Hepatocyte (in vitro differentiated cells): ENCODE results near the gene FBLN2. TPM values are rescaled to one million over a fixed set of nuclear protein-coding genes. Genes with fewer than 3 reads are reported as not detected.

ENCODE experiments used
- DNase-seq: peaks from one replicate; pipeline ENCODE4 v3.0.0-alpha.2; 2016; ENCODE audit warnings: low spot score
- H2AFZ ChIP-seq: fragments of 200-600 bp; sonication (generic); 2 replicates; pipeline ENCODE4 v1.6.0; 2016; ENCODE audit warnings: antibody characterized with exemption, mild to moderate bottlenecking
- H3K27ac ChIP-seq: fragments of 200-600 bp; sonication (generic); 2 replicates; pipeline ENCODE4 v1.5.1; 2016; ENCODE audit warnings: mild to moderate bottlenecking
- H3K27me3 ChIP-seq: fragments of 200-600 bp; sonication (generic); 2 replicates; pipeline ENCODE4 v1.6.1; 2016
- H3K36me3 ChIP-seq: fragments of 200-600 bp; sonication (generic); replicated peaks from 2 replicates; pipeline ENCODE4 v1.5.1; 2016; ENCODE audit warnings: low read depth; ENCODE audit not compliant: insufficient read depth
- H3K4me1 ChIP-seq: fragments of 200-600 bp; sonication (generic); 2 replicates; pipeline ENCODE4 v1.5.1; 2016; ENCODE audit warnings: mild to moderate bottlenecking, moderate library complexity; ENCODE audit not compliant: insufficient read depth
- H3K4me2 ChIP-seq: fragments of 200-600 bp; sonication (generic); 2 replicates; pipeline ENCODE4 v1.6.0; 2016
- H3K4me3 ChIP-seq: fragments of 200-600 bp; sonication (generic); 2 replicates; pipeline ENCODE4 v1.5.1; 2016; ENCODE audit warnings: mild to moderate bottlenecking
- H3K79me2 ChIP-seq: fragments of 200-600 bp; sonication (generic); 2 replicates; pipeline ENCODE4 v1.6.0; 2017; ENCODE audit warnings: mild to moderate bottlenecking
- H3K9me2 ChIP-seq: fragments of 200-600 bp; sonication (generic); replicated peaks from 2 replicates; pipeline ENCODE4 v1.6.0; 2017; ENCODE audit warnings: mild to moderate bottlenecking; ENCODE audit not compliant: insufficient read depth
- H3K9me3 ChIP-seq: fragments of 200-600 bp; sonication (generic); 2 replicates; pipeline ENCODE4 v1.5.1; 2016; ENCODE audit warnings: low read depth, mild to moderate bottlenecking
- H4K20me1 ChIP-seq: fragments of 200-600 bp; sonication (generic); 2 replicates; pipeline ENCODE4 v1.6.0; 2016; ENCODE audit warnings: mild to moderate bottlenecking; ENCODE audit not compliant: insufficient read depth, poor library complexity, severe bottlenecking
- EZH2 ChIP-seq: fragments of 200-600 bp; sonication (generic); IDR thresholded peaks from 2 replicates; pipeline ENCODE4 v1.6.1; 2016; ENCODE audit warnings: antibody characterized with exemption, mild to moderate bottlenecking, borderline replicate concordance
- EZH2phosphoT487 ChIP-seq: fragments of 200-600 bp; sonication (generic); IDR thresholded peaks from one replicate; pipeline ENCODE4 v1.6.1; 2018; ENCODE audit warnings: antibody characterized with exemption, mild to moderate bottlenecking, low read depth, moderate library complexity; ENCODE audit not compliant: unreplicated experiment, severe bottlenecking
- WGBS: methylation state at CpG from one replicate; pipeline ENCODE4 v1.1.6; 2016; ENCODE audit warnings: low lambda C conversion rate; ENCODE audit errors: missing lambda C conversion rate; 5-methylcytosine and 5-hydroxymethylcytosine counted together
- polyA plus RNA-seq: library from polyadenylated mRNA; unstranded; fragments of >200 nt; fragmentation: Nextera tagmentation; extraction: Ambion mirVana; gene quantifications from 2 replicates; pipeline ENCODE4 v1.2.1, GENCODE V29; 2016
- total RNA-seq: library from RNA; depleted of rRNA; stranded (reverse); fragments of >200 nt; gene quantifications from 2 replicates; pipeline ENCODE4 v1.2.3, GENCODE V29; 2014
- TF ChIP-seq, protein P1 (sequence below): fragments of 200-600 bp; sonication (generic); IDR thresholded peaks from 2 replicates; pipeline ENCODE4 v1.5.1; 2016; ENCODE audit warnings: antibody characterized with exemption, mild to moderate bottlenecking; ENCODE audit not compliant: poor library complexity

FBLN2 gene
- total and polyA plus RNA-seq, 2 experiments from 2014 or later, result 75.8 to 76.2 TPM

GRCh38 chr3:13501521-13501920 lies 47.4 kb upstream of the FBLN2 start:
- no peaks in the 10 kb centered on the region for H3K9me3 ChIP-seq
- no peaks in the 10 kb centered on the region for H3K27me3 ChIP-seq
- 89% methylated on average over 4 of the region's 4 CpGs for WGBS
- H3K36me3 ChIP-seq, result no peaks in the 10 kb centered on the region
- no peak overlapping the region for H2AFZ ChIP-seq
- no peaks in the 10 kb centered on the region for H3K79me2 ChIP-seq
- H3K4me3 ChIP-seq, result no peak overlapping the region
- H3K4me2 ChIP-seq, result no peak overlapping the region
- TF ChIP-seq EZH2phosphoT487, result no peak
- no peak for TF ChIP-seq EZH2
- TF ChIP-seq, protein P1, sequence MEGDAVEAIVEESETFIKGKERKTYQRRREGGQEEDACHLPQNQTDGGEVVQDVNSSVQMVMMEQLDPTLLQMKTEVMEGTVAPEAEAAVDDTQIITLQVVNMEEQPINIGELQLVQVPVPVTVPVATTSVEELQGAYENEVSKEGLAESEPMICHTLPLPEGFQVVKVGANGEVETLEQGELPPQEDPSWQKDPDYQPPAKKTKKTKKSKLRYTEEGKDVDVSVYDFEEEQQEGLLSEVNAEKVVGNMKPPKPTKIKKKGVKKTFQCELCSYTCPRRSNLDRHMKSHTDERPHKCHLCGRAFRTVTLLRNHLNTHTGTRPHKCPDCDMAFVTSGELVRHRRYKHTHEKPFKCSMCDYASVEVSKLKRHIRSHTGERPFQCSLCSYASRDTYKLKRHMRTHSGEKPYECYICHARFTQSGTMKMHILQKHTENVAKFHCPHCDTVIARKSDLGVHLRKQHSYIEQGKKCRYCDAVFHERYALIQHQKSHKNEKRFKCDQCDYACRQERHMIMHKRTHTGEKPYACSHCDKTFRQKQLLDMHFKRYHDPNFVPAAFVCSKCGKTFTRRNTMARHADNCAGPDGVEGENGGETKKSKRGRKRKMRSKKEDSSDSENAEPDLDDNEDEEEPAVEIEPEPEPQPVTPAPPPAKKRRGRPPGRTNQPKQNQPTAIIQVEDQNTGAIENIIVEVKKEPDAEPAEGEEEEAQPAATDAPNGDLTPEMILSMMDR, result no peak
- no peak for DNase-seq
- H3K9me2 ChIP-seq, result no peaks in the 10 kb centered on the region
- H3K27ac ChIP-seq, result no peak overlapping the region
- H4K20me1 ChIP-seq, result no peaks in the 10 kb centered on the region
- no peaks in the 10 kb centered on the region for H3K4me1 ChIP-seq

- TF ChIP-seq EZH2phosphoT487 (no peak), EZH2 (no peak)
- TF ChIP-seq, protein P1, result no peak
- H3K36me3 ChIP-seq, result no peaks in the 10 kb centered on the region
- no peaks in the 10 kb centered on the region for H4K20me1 ChIP-seq
- no peak overlapping the region for H3K27ac ChIP-seq
- no peaks in the 10 kb centered on the region for H3K27me3 ChIP-seq
- H2AFZ ChIP-seq, result no peak overlapping the region
- H3K4me1 ChIP-seq, result no peaks in the 10 kb centered on the region
- H3K4me3 ChIP-seq, result no peak overlapping the region
- H3K79me2 ChIP-seq, result no peaks in the 10 kb centered on the region
- WGBS, result 96% methylated on average over 18 of the region's 18 CpGs
- DNase-seq, result no peak
- H3K9me2 ChIP-seq, result no peaks in the 10 kb centered on the region
- H3K9me3 ChIP-seq, result no peaks in the 10 kb centered on the region
- H3K4me2 ChIP-seq, result no peak overlapping the region
These were observed 46.8 kb upstream of the FBLN2 start for GRCh38 chr3:13501958-13502790.

DNA sequence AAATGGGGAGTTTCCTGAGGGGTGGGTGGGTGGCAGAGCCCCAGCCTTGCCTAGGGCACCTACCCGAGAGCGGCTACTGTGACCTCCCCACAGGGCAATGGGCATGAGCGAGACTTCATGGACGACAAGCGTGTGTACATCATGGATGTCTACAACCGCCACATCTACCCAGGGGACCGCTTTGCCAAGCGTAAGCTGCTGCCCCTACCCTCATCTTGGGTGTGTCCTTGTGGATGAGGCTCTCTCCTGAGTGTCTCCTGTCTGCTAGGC lies 46.2 kb upstream of the FBLN2 start:
- no peak overlapping the region for H3K27ac ChIP-seq
- no peak for DNase-seq
- WGBS, result 98% methylated on average over 8 of the region's 8 CpGs
- no peak for TF ChIP-seq EZH2
- TF ChIP-seq, protein P1, result no peak
- TF ChIP-seq EZH2phosphoT487, result no peak
- H3K79me2 ChIP-seq, result no peaks in the 10 kb centered on the region
- H3K4me1 ChIP-seq, result peaks cover 3% of the 10 kb centered on the region
- H3K9me3 ChIP-seq, result no peaks in the 10 kb centered on the region
- no peak overlapping the region for H2AFZ ChIP-seq
- H4K20me1 ChIP-seq, result no peaks in the 10 kb centered on the region
- H3K36me3 ChIP-seq, result no peaks in the 10 kb centered on the region
- no peak overlapping the region for H3K4me3 ChIP-seq
- H3K9me2 ChIP-seq, result no peaks in the 10 kb centered on the region
- no peaks in the 10 kb centered on the region for H3K27me3 ChIP-seq
- no peak overlapping the region for H3K4me2 ChIP-seq
